Skeletal muscle satellite cell (primary cell): ENCODE results near the gene ZNF609.

Experiments used
- H3K27me3 ChIP-seq: 2 replicates; pipeline ENCODE4 v1.7.0; 2013; ENCODE audit warnings: low read length; ENCODE audit not compliant: control insufficient read depth, insufficient read depth
- H3K36me3 ChIP-seq: 2 replicates; pipeline ENCODE4 v1.7.0; 2013; ENCODE audit warnings: mild to moderate bottlenecking, control low read depth, low read length; ENCODE audit not compliant: insufficient read depth
- H3K4me1 ChIP-seq: 2 replicates; pipeline ENCODE4 v1.7.0; 2013; ENCODE audit warnings: low read length; ENCODE audit not compliant: control insufficient read depth, insufficient read depth
- H3K4me2 ChIP-seq: 2 replicates; pipeline ENCODE4 v1.7.0; 2013; ENCODE audit warnings: mild to moderate bottlenecking, low read length
- H3K4me3 ChIP-seq: 2 replicates; pipeline ENCODE4 v1.7.0; 2013; ENCODE audit warnings: low read length
- H3K9ac ChIP-seq: 2 replicates; pipeline ENCODE4 v1.7.0; 2013; ENCODE audit warnings: mild to moderate bottlenecking, low read depth, low read length, moderate library complexity
- H3K9me3 ChIP-seq: replicated peaks from 2 replicates; pipeline ENCODE4 v1.7.0; 2013; ENCODE audit warnings: mild to moderate bottlenecking, control low read depth, low read length

Gene ZNF609

GRCh38 chr15:64513823-64514222 is 53.4 kb downstream of the ZNF609 start:
- H3K9ac ChIP-seq, result no peak overlapping the region
- no peak overlapping the region for H3K4me2 ChIP-seq
- H3K9me3 ChIP-seq, result no peaks in the 10 kb centered on the region
- H3K36me3 ChIP-seq, result peaks cover 4% of the 10 kb centered on the region
- no peaks in the 10 kb centered on the region for H3K27me3 ChIP-seq
- no peaks in the 10 kb centered on the region for H3K4me1 ChIP-seq
- H3K4me3 ChIP-seq, result no peak overlapping the region

- H3K36me3 ChIP-seq, result peaks cover 4% of the 10 kb centered on the region
- no peak overlapping the region for H3K4me2 ChIP-seq
- no peaks in the 10 kb centered on the region for H3K27me3 ChIP-seq
- no peaks in the 10 kb centered on the region for H3K9me3 ChIP-seq
- H3K9ac ChIP-seq, result no peak overlapping the region
- no peaks in the 10 kb centered on the region for H3K4me1 ChIP-seq
- no peak overlapping the region for H3K4me3 ChIP-seq
Observed at GRCh38 chr15:64515196-64515595, 54.8 kb downstream of the ZNF609 start.

GRCh38 chr15:64515825-64516224 is 55.4 kb downstream of the ZNF609 start:
- H3K9me3 ChIP-seq, result no peaks in the 10 kb centered on the region
- H3K27me3 ChIP-seq, result no peaks in the 10 kb centered on the region
- H3K9ac ChIP-seq, result no peak overlapping the region
- H3K4me2 ChIP-seq, result no peak overlapping the region
- peaks cover 1% of the 10 kb centered on the region for H3K4me1 ChIP-seq
- H3K4me3 ChIP-seq, result no peak overlapping the region
- H3K36me3 ChIP-seq, result peaks cover 4% of the 10 kb centered on the region

GRCh38 chr15:64519897-64520296 is 59.5 kb downstream of the ZNF609 start:
- no peak overlapping the region for H3K9ac ChIP-seq
- no peak overlapping the region for H3K4me3 ChIP-seq
- no peaks in the 10 kb centered on the region for H3K9me3 ChIP-seq
- H3K36me3 ChIP-seq, result no peaks in the 10 kb centered on the region
- no peaks in the 10 kb centered on the region for H3K27me3 ChIP-seq
- H3K4me2 ChIP-seq, result no peak overlapping the region
- peaks cover 19% of the 10 kb centered on the region for H3K4me1 ChIP-seq

GRCh38 chr15:64521201-64521600 is 60.8 kb downstream of the ZNF609 start:
- H3K4me1 ChIP-seq, result peaks cover 28% of the 10 kb centered on the region
- no peak overlapping the region for H3K9ac ChIP-seq
- no peaks in the 10 kb centered on the region for H3K36me3 ChIP-seq
- H3K4me3 ChIP-seq, result no peak overlapping the region
- no peaks in the 10 kb centered on the region for H3K27me3 ChIP-seq
- no peak overlapping the region for H3K4me2 ChIP-seq
- H3K9me3 ChIP-seq, result no peaks in the 10 kb centered on the region

GRCh38 chr15:64521726-64522164 is 61.4 kb downstream of the ZNF609 start:
- Histone ChIP-seq H3K9ac (no peak overlapping the region), H3K9me3 (no peaks in the 10 kb centered on the region), H3K4me2 (no peak overlapping the region), H3K27me3 (no peaks in the 10 kb centered on the region), H3K4me1 (peaks cover 34% of the 10 kb centered on the region), H3K4me3 (no peak overlapping the region), H3K36me3 (no peaks in the 10 kb centered on the region)

- Histone ChIP-seq H3K27me3 (no peaks in the 10 kb centered on the region), H3K9me3 (no peaks in the 10 kb centered on the region), H3K36me3 (no peaks in the 10 kb centered on the region), H3K4me1 (peaks cover 38% of the 10 kb centered on the region), H3K4me3 (no peak overlapping the region), H3K4me2 (no peak overlapping the region), H3K9ac (no peak overlapping the region)
Observed at GRCh38 chr15:64522226-64522823, 61.9 kb downstream of the ZNF609 start.

GRCh38 chr15:64523240-64523639 is 62.9 kb downstream of the ZNF609 start:
- Histone ChIP-seq H3K9ac (no peak overlapping the region), H3K9me3 (no peaks in the 10 kb centered on the region), H3K36me3 (no peaks in the 10 kb centered on the region), H3K4me1 (peaks cover 44% of the 10 kb centered on the region), H3K27me3 (no peaks in the 10 kb centered on the region), H3K4me3 (no peak overlapping the region), H3K4me2 (no peak overlapping the region)

- peaks cover 6% of the 10 kb centered on the region for H3K36me3 ChIP-seq
- H3K9me3 ChIP-seq, result no peaks in the 10 kb centered on the region
- peaks cover 44% of the 10 kb centered on the region for H3K4me1 ChIP-seq
- H3K4me2 ChIP-seq, result no peak overlapping the region
- no peaks in the 10 kb centered on the region for H3K27me3 ChIP-seq
- H3K9ac ChIP-seq, result no peak overlapping the region
- no peak overlapping the region for H3K4me3 ChIP-seq
Observed at GRCh38 chr15:64524778-64525177, 64.4 kb downstream of the ZNF609 start.

GRCh38 chr15:64525828-64526530 is 65.6 kb downstream of the ZNF609 start:
- peaks cover 41% of the 10 kb centered on the region for H3K4me1 ChIP-seq
- H3K9me3 ChIP-seq, result no peaks in the 10 kb centered on the region

GRCh38 chr15:64527263-64527984 is 67.0 kb downstream of the ZNF609 start:
- no peaks in the 10 kb centered on the region for H3K27me3 ChIP-seq
- no peak overlapping the region for H3K9ac ChIP-seq
- peaks cover 27% of the 10 kb centered on the region for H3K4me1 ChIP-seq
- H3K4me3 ChIP-seq, result no peak overlapping the region
- peaks cover 6% of the 10 kb centered on the region for H3K36me3 ChIP-seq
- no peaks in the 10 kb centered on the region for H3K9me3 ChIP-seq
- no peak overlapping the region for H3K4me2 ChIP-seq

More at GRCh38 chr15:64525828-64526530, 65.6 kb downstream of the ZNF609 start:
- Histone ChIP-seq H3K4me3 (no peak overlapping the region), H3K36me3 (peaks cover 6% of the 10 kb centered on the region), H3K9ac (no peak overlapping the region), H3K4me2 (no peak overlapping the region), H3K27me3 (no peaks in the 10 kb centered on the region)
